Mucosa of descending colon (tissue), 3 donors: Measurements from ENCODE around the gene PARN. TPM values are rescaled to one million over a fixed set of nuclear protein-coding genes. Genes with fewer than 3 reads are reported as not detected.

Experiments
- ATAC-seq: fragments of 200-7000 bp; cut with Tn5 transposase; one replicate; pipeline ENCODE4 v1.9.1; 2020; ENCODE audit warnings: mild to moderate bottlenecking, moderate library complexity
- DNase-seq, 3 donors: peaks; one replicate each; pipeline ENCODE4 v3.0.0-alpha.2; 2020
- H3K36me3 ChIP-seq: fragments of 200-600 bp; one replicate; pipeline ENCODE4 v1.8.0; 2021; ENCODE audit warnings: low read depth, mild to moderate bottlenecking
- H3K4me1 ChIP-seq: fragments of 200-600 bp; one replicate; pipeline ENCODE4 v1.8.0; 2021; ENCODE audit warnings: low read depth, mild to moderate bottlenecking
- H3K4me3 ChIP-seq: fragments of 200-600 bp; one replicate; pipeline ENCODE4 v1.8.0; 2021; ENCODE audit warnings: mild to moderate bottlenecking
- H3K9me3 ChIP-seq: fragments of 200-600 bp; one replicate; pipeline ENCODE4 v1.8.0; 2021; ENCODE audit warnings: mild to moderate bottlenecking
- intact Hi-C, 2 donors: fragments of 100-400 bp; cut with DNase I in 1 of 2; cut with micrococcal nuclease in 1 of 2; formaldehyde crosslinking; loops; one replicate each; pipeline versions ENCODE4 v1.11.0 to v1.11.1; 2022; cut with DNase I, micrococcal nuclease
- total RNA-seq, 3 donors: library from RNA; stranded (reverse); fragmentation: NEBNext Ultra II Directional in 2 of 3; extraction: Animal tissue kit (Norgen Biotek cat#: 25700) in 2 of 3; gene quantifications; one replicate each; pipeline versions ENCODE4 v1.2.1 to v1.2.4, GENCODE V29; 2021 to 2023
- TF ChIP-seq, protein P1 (sequence below): fragments of 200-600 bp; IDR thresholded peaks from one replicate; pipeline ENCODE4 v1.8.0; 2022; ENCODE audit warnings: antibody characterized with exemption, mild to moderate bottlenecking
- donor health status: DM: no; HTN: no; CAD: no; lungs with moderate emphysema.
- donor health status: DM: no; HTN: no; CAD: no.
- donor health status: DM: no; HTN: yes; CAD: no.

Gene PARN
- total RNA-seq, 3 donors from 2014 or later = 31.5 to 34.0 (median 33.3) TPM

DNA sequence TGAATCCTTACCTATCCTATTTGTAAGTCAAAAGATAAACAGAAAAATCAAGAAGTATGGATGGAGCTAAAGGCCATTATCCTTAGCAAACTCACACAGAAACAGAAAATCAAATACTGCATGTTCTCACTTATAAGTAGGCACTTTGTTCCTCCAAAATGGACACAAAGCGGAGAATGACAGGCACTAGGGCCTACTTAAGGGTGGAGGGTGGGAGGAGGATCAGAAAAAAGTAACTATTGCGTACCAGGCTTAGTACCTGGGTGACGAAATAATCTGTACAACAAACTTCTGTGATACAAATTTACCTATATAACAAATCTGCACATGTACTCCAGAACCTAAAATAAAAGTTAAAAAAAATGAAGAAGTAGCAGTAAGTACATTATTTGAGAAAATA is 164.3 kb downstream of the PARN start:
- TF ChIP-seq, protein P1, sequence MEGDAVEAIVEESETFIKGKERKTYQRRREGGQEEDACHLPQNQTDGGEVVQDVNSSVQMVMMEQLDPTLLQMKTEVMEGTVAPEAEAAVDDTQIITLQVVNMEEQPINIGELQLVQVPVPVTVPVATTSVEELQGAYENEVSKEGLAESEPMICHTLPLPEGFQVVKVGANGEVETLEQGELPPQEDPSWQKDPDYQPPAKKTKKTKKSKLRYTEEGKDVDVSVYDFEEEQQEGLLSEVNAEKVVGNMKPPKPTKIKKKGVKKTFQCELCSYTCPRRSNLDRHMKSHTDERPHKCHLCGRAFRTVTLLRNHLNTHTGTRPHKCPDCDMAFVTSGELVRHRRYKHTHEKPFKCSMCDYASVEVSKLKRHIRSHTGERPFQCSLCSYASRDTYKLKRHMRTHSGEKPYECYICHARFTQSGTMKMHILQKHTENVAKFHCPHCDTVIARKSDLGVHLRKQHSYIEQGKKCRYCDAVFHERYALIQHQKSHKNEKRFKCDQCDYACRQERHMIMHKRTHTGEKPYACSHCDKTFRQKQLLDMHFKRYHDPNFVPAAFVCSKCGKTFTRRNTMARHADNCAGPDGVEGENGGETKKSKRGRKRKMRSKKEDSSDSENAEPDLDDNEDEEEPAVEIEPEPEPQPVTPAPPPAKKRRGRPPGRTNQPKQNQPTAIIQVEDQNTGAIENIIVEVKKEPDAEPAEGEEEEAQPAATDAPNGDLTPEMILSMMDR = no peak
- H3K36me3 ChIP-seq = no peaks in the 10 kb centered on the region
- H3K4me3 ChIP-seq = no peak overlapping the region
- intact Hi-C loops = no loop called here
- DNase-seq (no peak), ATAC-seq (no peak)
- H3K9me3 ChIP-seq = peaks cover 13% of the 10 kb centered on the region
- no peaks in the 10 kb centered on the region for H3K4me1 ChIP-seq

DNA sequence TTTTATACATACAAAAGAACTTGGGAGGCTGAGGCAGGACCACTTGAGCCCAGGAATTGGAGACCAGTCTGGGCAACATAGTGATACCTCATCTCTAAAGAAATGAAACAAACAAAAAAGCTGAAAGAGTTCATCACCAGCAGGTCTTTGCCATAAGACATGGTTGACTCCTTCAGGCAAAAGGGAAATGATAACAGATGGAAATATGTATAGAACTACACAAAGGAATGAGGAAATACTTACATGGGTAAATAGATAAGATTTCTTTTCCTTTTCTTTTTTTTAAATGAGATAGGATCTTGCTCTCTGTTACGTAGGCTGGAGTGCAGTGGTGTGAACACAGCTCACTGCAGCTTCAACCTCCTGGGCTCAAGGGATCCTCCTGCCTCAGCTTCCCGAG is 165.3 kb downstream of the PARN start:
- intact Hi-C loops = no loop called here
- Histone ChIP-seq H3K4me3 (no peak overlapping the region), H3K36me3 (no peaks in the 10 kb centered on the region), H3K4me1 (no peaks in the 10 kb centered on the region), H3K9me3 (peaks cover 13% of the 10 kb centered on the region)
- TF ChIP-seq, protein P1 = no peak
- ATAC-seq (no peak), DNase-seq (no peak)

DNA sequence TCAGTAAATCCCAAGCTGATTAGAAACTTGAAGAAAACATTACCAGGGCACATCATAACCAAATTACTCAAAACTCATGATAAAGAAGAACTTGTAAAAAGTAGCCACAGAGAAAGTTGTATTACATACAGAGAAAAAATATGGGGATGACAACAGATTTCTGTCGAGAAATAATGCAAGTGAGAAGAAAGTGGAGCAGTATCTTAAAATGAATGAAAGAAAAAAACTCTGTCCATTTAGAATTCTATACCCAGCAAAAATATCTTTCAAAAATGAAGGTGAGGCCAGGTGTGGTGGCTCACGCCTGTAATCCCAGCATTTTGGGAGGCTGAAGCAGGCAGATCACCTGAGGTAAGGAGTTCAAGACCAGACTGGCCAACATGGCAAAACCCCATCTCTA is 165.9 kb downstream of the PARN start:
- peaks cover 13% of the 10 kb centered on the region for H3K9me3 ChIP-seq
- TF ChIP-seq, protein P1 = no peak
- DNase-seq (no peak), ATAC-seq (no peak)
- no peak overlapping the region for H3K4me3 ChIP-seq
- H3K36me3 ChIP-seq = no peaks in the 10 kb centered on the region
- no peaks in the 10 kb centered on the region for H3K4me1 ChIP-seq
- intact Hi-C loops = no loop called here

DNA sequence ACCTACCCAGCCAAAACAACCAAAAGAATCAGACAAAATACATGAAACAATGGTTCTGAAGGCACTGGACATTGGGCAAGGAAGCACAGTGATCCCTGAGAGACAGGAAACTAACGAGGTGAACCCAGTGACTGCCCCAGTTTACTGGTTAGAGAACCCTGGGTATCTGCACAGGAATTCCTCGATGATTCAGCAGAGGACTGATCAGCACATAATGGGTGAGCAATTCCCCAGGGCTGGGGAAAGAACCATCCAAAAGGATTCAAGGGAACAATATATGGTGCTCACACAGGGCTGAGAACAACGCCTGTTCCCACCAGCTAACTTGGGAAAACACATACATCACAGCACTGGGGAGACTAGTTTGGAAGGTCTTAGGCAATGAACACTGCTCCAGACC is 167.2 kb downstream of the PARN start:
- DNase-seq (no peak), ATAC-seq (no peak)
- H3K4me1 ChIP-seq = no peaks in the 10 kb centered on the region
- H3K9me3 ChIP-seq = peaks cover 13% of the 10 kb centered on the region
- H3K36me3 ChIP-seq = no peaks in the 10 kb centered on the region
- H3K4me3 ChIP-seq = no peak overlapping the region
- TF ChIP-seq, protein P1 = no peak
- intact Hi-C loops = no loop called here

DNA sequence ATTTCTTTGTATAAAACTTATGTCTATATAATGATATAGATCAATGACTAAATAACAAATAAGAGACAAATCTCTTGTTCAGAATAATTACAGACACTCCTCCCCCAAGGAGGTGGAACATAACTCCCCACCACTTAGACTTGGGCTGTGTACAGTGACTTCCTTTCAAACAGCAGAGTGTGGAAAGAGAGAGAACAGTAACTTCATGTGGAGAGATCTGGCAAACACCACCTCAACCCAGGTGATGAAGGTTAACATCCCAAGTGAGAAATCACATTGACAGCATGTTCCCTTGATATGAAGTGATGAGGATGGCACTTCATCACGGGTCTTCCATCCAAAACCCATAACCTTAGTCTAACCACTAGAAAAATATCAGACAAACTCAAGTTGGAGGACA is 169.3 kb downstream of the PARN start:
- peaks cover 13% of the 10 kb centered on the region for H3K9me3 ChIP-seq
- no peak for DNase-seq
- TF ChIP-seq, protein P1 = no peak
- H3K36me3 ChIP-seq = no peaks in the 10 kb centered on the region
- intact Hi-C loops = no loop called here
- H3K4me3 ChIP-seq = no peak overlapping the region
- no peak for ATAC-seq
- H3K4me1 ChIP-seq = no peaks in the 10 kb centered on the region

DNA sequence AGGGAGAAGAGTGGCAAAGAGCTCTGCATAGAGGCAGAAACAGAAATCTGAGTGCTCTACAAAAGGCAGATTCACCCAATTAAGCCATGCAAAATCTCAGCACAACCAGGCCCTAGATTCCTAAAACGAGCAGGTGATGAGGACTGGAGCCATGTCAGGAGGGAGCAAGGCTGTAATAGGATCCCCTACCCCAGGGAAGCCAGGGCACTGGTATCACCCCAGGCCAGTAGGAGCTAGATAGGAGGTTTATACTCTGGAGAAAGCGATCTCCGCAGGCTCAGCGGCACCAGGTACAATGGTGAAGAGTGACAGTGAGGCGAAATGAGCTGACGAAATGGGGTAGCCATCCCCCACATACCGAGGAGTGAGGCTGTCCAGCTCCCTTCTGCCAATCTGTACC is 171.5 kb downstream of the PARN start:
- Histone ChIP-seq H3K4me1 (no peaks in the 10 kb centered on the region), H3K36me3 (no peaks in the 10 kb centered on the region), H3K4me3 (no peak overlapping the region), H3K9me3 (no peaks in the 10 kb centered on the region)
- TF ChIP-seq, protein P1 = no peak
- DNase-seq (no peak), ATAC-seq (no peak)
- intact Hi-C loops = no loop called here
